HFFc6 (cell line): ENCODE data around the gene MAN2B2. TPM values are rescaled to one million over a fixed set of nuclear protein-coding genes. Genes with fewer than 3 reads are reported as not detected.
"Not testable (repeated sequence)": the region's sequence is repeated elsewhere in the genome, so short reads cannot be mapped to it uniquely, and the experiment has no call there.

ENCODE experiments used
- DNase-seq: peaks from one replicate; pipeline ENCODE4 v3.0.0-alpha.2; 2018
- H3K27ac Mint-ChIP-seq: 2 replicates; pipeline ENCODE4 v1.8.0; 2020; ENCODE audit warnings: mild to moderate bottlenecking, mixed read lengths
- H3K27me3 Mint-ChIP-seq: 2 replicates; pipeline ENCODE4 v1.8.0; 2021; ENCODE audit warnings: mild to moderate bottlenecking, moderate library complexity, mixed read lengths; ENCODE audit not compliant: insufficient read depth
- H3K36me3 Mint-ChIP-seq: 2 replicates; pipeline ENCODE4 v1.8.0; 2021; ENCODE audit warnings: low read depth, mixed read lengths
- H3K4me1 Mint-ChIP-seq: 2 replicates; pipeline ENCODE4 v1.8.0; 2020; ENCODE audit warnings: low read depth, mixed read lengths
- H3K4me3 Mint-ChIP-seq: 2 replicates; pipeline ENCODE4 v1.8.0; 2020; ENCODE audit warnings: mild to moderate bottlenecking, moderate library complexity, mixed read lengths
- H3K9me3 Mint-ChIP-seq: 2 replicates; pipeline ENCODE4 v1.8.0; 2020; ENCODE audit warnings: mild to moderate bottlenecking, mixed read lengths
- total RNA-seq, 6 experiments: library from RNA; stranded (reverse); fragmentation: NEBNext Ultra II Directional; extraction: Animal tissue kit (Norgen Biotek cat#: 25700); gene quantifications; 2 replicates in 1 of 6; 3 replicates in 5 of 6; pipeline ENCODE4 v1.2.3, GENCODE V29; 2021
- TF ChIP-seq, protein P1 (sequence below): fragments of 200-600 bp; sonication (generic); IDR thresholded peaks from 2 replicates; pipeline ENCODE4 v1.5.0; 2021; ENCODE audit warnings: antibody characterized with exemption, mild to moderate bottlenecking

MAN2B2 gene
- total RNA-seq, 6 experiments from 2014 or later: 35.8 to 44.5 (median 40.5) TPM

DNA sequence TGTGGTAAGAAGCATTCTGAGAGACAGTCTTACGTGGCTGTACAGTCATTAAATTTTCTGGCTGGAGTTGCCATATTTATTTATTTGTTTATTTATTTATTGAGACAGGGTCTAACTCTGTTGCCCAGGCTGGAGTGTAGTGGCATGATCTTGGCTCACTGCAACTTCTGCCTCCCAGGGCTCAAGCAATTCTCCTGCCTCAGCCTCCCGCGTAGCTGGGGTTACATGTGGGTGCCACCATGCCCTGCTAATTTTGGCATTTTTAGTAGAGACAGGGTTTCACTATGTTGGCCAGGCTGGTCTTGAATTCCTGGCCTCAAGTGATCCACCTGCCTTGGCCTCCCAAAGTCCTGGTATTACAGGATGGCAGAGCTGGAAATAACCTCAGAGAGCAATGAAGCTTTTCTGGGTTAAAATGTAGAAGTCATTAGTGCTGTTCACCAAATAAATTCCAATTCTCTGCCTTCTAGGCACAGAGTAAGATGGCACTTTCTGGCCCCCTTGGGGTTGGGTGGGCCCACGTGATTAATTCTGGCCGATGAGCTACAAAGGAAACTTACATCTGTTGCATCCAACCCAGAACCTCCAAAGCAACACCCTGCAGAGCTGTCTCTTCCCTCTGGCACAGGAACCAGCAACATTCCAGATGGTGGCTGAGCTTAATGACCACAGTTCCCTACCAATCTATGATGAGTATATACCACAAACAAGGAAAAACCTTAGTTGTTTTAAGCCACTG lies 70.0 kb downstream of the MAN2B2 start:
- Mint-ChIP-seq H3K27me3 (peaks cover 13% of the 10 kb centered on the region), H3K9me3 (no peaks in the 10 kb centered on the region), H3K27ac (no peak overlapping the region), H3K36me3 (peaks cover 30% of the 10 kb centered on the region), H3K4me1 (peaks cover 23% of the 10 kb centered on the region), H3K4me3 (no peak overlapping the region)
- TF ChIP-seq, protein P1, sequence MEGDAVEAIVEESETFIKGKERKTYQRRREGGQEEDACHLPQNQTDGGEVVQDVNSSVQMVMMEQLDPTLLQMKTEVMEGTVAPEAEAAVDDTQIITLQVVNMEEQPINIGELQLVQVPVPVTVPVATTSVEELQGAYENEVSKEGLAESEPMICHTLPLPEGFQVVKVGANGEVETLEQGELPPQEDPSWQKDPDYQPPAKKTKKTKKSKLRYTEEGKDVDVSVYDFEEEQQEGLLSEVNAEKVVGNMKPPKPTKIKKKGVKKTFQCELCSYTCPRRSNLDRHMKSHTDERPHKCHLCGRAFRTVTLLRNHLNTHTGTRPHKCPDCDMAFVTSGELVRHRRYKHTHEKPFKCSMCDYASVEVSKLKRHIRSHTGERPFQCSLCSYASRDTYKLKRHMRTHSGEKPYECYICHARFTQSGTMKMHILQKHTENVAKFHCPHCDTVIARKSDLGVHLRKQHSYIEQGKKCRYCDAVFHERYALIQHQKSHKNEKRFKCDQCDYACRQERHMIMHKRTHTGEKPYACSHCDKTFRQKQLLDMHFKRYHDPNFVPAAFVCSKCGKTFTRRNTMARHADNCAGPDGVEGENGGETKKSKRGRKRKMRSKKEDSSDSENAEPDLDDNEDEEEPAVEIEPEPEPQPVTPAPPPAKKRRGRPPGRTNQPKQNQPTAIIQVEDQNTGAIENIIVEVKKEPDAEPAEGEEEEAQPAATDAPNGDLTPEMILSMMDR: no peak
- DNase-seq: no peak

DNA sequence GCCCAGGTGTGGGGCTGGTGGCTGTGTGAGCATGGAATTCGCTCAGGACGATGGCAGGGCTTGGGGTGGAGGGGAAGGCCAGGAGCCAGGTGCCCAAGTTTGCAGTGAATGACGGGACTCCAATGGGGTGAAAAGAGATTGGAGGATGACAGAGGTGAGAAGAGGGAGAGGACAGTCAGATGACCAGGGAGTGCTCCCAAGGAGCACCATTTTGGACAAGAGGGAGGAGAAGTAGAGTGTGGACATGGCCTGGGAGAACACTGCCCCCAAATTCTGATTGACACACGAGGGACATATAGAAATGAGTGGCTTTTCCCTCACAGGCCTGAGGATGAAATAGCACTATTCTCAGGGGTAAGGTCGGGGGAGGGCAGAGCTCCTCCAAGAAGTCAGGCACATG lies 72.2 kb downstream of the MAN2B2 start:
- Mint-ChIP-seq H3K27me3 (peaks cover 12% of the 10 kb centered on the region), H3K4me1 (peaks cover 13% of the 10 kb centered on the region), H3K27ac (no peak overlapping the region), H3K9me3 (no peaks in the 10 kb centered on the region), H3K36me3 (peaks cover 12% of the 10 kb centered on the region), H3K4me3 (no peak overlapping the region)
- TF ChIP-seq, protein P1: no peak
- no peak for DNase-seq

DNA sequence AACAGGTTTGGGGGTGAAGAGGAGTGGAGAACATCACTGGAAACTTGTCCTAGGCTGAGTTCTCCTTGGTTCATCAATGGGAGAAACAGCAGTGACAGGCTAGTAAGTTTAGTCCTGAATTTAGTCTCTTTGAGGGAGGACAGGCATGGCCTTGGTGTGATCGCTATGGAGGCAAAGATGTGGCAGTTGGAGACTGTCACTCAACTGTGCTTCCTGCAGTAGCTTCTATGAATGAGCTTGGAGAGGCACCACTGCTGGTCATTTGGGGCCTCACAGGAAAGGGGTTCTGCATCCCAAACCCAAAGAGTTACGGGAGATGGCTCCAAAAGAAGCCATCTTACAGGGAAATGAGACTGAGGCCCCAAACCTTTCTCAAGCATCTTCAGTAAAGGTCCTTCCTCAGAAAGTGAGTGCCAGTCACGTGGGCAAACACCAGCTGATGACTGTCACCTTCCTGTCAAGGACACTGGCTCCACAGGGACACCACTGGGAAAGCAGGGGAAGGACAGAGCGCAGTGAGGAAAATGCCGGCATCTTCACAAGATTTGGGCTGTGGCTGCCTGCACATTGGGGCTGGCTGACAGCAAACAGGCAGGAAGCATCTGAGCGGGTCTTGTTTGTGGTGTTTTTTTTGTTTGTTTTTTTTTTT lies 72.7 kb downstream of the MAN2B2 start:
- H3K4me1 Mint-ChIP-seq: peaks cover 8% of the 10 kb centered on the region
- no peak overlapping the region for H3K27ac Mint-ChIP-seq
- no peak for DNase-seq
- TF ChIP-seq, protein P1: no peak
- no peak overlapping the region for H3K4me3 Mint-ChIP-seq
- peaks cover 12% of the 10 kb centered on the region for H3K27me3 Mint-ChIP-seq
- H3K36me3 Mint-ChIP-seq: peaks cover 7% of the 10 kb centered on the region
- H3K9me3 Mint-ChIP-seq: no peaks in the 10 kb centered on the region

DNA sequence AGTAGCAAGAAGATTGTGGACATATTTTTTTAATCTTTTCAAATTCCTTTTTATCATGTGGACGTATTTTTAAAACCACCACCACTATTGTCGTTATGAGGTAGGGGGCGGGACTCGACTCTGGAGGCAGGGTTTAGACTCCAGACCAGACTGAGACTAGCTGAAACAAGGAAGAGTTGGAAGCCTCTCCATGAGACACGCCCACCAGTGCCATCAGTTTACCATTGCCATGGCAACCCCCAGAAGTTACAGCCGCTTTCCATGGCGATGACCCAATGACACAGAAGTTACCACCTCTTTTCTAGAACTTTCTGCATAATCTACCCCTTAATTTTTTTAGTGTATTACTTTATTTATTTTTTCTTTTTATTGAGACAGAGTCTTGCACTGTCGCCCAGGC lies 74.2 kb downstream of the MAN2B2 start:
- no peak for DNase-seq
- Mint-ChIP-seq H3K36me3 (no peaks in the 10 kb centered on the region), H3K9me3 (peaks cover 2% of the 10 kb centered on the region; the same call in 1 of the 2 replicates), H3K27ac (no peak overlapping the region), H3K4me3 (no peak overlapping the region), H3K27me3 (peaks cover 13% of the 10 kb centered on the region), H3K4me1 (0 out of 2 replicates have a peak, but pooled peaks cover 5% of the 10 kb centered on the region)
- TF ChIP-seq, protein P1: no peak

DNA sequence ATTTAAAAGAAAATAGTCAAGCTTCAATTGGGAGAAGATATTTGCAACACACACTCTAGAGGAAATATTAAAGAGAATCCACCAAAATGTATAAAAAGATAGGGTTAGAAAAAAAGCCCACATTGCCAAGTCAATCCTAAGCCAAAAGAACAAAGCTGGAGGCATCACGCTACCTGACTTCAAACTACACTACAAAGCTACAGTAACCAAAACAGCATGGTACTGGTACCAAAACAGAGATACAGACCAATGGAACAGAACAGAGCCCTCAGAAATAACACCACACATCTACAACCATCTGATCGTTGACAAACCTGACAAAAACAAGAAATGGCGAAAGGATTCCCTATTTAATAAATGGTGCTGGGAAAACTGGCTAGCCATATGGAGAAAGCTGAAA lies 79.2 kb downstream of the MAN2B2 start:
- H3K9me3 Mint-ChIP-seq, H3K27ac Mint-ChIP-seq, H3K4me3 Mint-ChIP-seq, H3K27me3 Mint-ChIP-seq, H3K4me1 Mint-ChIP-seq, DNase-seq, H3K36me3 Mint-ChIP-seq: not testable (repeated sequence)

DNA sequence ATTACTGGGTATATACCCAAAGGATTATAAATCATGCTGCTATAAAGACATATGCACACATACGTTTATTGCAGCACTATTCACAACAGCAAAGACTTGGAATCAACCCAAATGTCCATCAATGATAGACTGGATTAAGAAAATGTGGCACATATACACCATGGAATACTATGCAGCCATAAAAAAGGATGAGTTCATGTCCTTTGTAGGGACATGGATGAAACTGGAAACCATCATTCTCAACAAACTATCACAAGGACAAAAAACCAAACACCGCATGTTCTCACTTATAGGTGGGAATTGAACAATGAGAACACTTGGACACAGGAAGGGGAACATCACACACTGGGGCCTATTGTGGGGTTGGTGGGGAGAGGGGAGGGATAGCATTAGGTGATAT lies 80.3 kb downstream of the MAN2B2 start:
- DNase-seq, H3K4me3 Mint-ChIP-seq, H3K36me3 Mint-ChIP-seq, H3K27ac Mint-ChIP-seq, H3K4me1 Mint-ChIP-seq, H3K9me3 Mint-ChIP-seq, H3K27me3 Mint-ChIP-seq: not testable (repeated sequence)
